PFSK-1 (cell line): Measurements from ENCODE around the gene VPS13D.

Experiments used
- SIN3A ChIP-seq: IDR thresholded peaks from 2 replicates; pipeline ENCODE4 v1.6.1; 2012; ENCODE audit warnings: mild to moderate bottlenecking, low read length, moderate library complexity, borderline replicate concordance; ENCODE audit not compliant: insufficient read depth
- TAF1 ChIP-seq: IDR thresholded peaks from 2 replicates; pipeline ENCODE4 v1.6.1; 2012; ENCODE audit warnings: low read length, control low read depth, borderline replicate concordance; ENCODE audit not compliant: insufficient read depth

- no peak for TF ChIP-seq TAF1
- no peak for TF ChIP-seq SIN3A
These were observed 184.7 kb downstream of the VPS13D start for GRCh38 chr1:12414444-12415018.
